OCI-LY7 (cell line): ENCODE results near the gene DMD.

Experiments used
- EZH2phosphoT487 ChIP-seq: fragments of 200-600 bp; sonication (generic); IDR thresholded peaks from 2 replicates; pipeline ENCODE4 v1.6.1; 2018; ENCODE audit warnings: low read depth, borderline replicate concordance, mild to moderate bottlenecking, mixed run types, antibody characterized with exemption, low read length, moderate library complexity, mixed read lengths
- TF ChIP-seq, protein P1 (sequence below): fragments of 200-600 bp; sonication (generic); conservative IDR thresholded peaks from 2 replicates; pipeline ENCODE4 v1.5.1; 2014; ENCODE audit warnings: mild to moderate bottlenecking, antibody characterized with exemption, low read length, moderate library complexity, mixed read lengths

DNA sequence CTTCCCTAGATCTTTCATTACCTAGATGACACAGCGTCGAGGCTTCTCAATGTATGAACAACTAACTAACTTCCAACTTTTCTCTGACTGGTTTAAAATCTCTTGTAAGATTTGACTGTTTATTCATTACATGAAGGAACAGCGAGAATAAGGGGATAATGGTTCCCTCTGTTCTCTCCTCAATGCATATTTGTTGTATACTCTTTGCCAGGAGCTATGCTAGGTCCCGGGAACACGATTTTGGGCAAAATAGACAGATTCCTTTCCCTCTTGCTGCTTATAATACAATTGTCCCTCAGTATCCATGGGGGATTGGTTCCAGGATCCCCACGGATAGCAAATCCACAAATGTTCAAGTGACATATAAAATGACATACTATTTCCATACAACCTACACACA, 1020.0 kb downstream of the DMD start:
- TF ChIP-seq, protein P1, sequence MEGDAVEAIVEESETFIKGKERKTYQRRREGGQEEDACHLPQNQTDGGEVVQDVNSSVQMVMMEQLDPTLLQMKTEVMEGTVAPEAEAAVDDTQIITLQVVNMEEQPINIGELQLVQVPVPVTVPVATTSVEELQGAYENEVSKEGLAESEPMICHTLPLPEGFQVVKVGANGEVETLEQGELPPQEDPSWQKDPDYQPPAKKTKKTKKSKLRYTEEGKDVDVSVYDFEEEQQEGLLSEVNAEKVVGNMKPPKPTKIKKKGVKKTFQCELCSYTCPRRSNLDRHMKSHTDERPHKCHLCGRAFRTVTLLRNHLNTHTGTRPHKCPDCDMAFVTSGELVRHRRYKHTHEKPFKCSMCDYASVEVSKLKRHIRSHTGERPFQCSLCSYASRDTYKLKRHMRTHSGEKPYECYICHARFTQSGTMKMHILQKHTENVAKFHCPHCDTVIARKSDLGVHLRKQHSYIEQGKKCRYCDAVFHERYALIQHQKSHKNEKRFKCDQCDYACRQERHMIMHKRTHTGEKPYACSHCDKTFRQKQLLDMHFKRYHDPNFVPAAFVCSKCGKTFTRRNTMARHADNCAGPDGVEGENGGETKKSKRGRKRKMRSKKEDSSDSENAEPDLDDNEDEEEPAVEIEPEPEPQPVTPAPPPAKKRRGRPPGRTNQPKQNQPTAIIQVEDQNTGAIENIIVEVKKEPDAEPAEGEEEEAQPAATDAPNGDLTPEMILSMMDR, result no peak
- no peak for TF ChIP-seq EZH2phosphoT487
